Measurements from ENCODE around the gene PRPF6.

Gene PRPF6

DNA sequence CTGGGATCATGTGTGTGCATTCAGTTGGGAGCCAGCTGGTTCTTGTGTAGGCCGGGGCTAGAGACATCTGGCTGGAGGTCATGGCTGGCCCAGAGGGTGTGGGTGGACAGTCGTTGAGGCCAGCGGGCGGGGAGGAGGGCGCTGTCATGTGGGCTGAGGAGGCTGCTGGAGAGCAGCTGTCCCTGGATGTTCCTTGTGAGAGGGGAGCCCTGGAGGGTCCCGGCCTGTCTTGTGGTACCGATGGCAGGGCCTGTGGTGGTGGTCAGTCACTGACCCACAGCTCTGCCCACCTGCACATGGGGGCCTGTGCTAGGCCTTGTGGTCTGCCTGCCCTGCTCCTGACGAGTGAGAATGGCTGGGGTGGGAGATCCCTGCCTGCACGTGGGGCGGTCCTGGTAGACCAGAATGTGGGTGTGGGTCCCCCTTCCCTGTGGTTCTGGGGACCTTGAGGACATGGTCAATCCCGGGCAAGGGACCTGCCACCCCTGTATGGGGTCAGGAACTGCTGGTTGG, 53.1 kb downstream of the PRPF6 start:
- in situ Hi-C loops (cut with MboI; ENCODE audit: low sequenced_read_pairs): no loop called here

DNA sequence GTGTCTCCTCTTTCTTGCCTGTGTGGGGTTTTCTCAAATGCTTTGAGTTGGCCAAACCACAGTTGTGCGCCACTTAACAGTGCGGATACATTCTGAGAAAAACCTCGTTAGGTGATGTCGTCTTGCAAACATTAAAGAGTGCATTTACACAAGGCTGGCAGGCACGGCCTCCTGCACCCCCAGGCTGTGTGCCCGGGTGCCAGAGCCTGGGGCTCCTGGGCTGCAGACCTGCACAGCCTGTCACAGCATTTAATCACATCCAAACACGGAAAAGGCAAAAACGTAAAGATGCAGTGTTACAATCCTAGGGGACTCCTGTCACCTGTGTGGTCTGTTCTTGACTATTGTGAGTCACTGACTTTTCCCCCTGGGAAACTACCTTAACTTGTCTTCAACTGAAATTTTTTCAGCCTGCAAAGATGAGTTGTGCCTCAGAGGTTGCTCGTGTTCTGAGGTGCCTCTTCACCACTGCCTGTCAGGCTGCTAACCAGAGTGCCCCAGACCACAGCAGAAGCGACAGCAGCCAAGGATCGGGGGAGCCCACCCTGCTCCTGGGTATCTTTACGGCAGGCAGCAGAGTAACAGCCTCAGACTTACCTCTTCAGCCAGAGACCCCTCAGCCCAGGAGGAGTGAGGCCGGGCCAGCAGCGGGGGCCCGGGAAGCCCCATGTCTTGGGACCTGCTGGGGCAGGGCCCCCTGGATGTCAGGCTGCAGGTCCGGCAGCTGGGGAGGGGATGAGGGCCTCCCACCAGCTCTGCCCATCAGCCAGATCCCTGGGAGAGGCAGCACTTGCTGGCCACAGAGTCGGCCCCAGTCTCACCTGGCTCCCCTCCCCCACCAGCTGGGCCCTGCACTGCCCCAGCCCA, 54.4 kb downstream of the PRPF6 start:
- in situ Hi-C loops (cut with MboI; ENCODE audit: low sequenced_read_pairs): no loop called here

DNA sequence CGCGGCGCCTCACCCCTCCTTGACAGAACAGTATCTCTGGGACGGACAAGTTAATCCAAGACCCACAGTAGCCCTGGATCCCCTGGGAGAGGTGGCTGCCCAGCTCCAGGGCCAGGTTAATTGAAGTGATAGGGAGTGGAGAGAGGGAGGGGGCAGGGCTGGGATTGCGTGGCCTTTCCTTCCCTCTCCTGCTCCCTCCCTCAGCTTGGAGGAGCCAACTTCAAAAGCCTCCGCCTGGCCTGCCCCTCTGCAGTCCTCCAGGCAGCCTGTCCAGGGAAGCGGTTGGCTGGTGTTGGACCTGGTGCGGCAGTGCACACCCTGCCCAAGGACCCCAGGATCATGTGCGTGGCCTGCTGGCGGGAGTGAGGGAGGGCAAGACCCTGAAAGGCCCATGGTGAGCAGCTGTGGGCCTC, 55.0 kb downstream of the PRPF6 start, which contains the start of gene C20orf204:
Gene C20orf204 (plus strand): TSS at position 250 of the 413 bp plus-strand sequence. CDS start 142 bp downstream, at position 392.
- in situ Hi-C loops (cut with MboI; ENCODE audit: low sequenced_read_pairs): no loop called here

DNA sequence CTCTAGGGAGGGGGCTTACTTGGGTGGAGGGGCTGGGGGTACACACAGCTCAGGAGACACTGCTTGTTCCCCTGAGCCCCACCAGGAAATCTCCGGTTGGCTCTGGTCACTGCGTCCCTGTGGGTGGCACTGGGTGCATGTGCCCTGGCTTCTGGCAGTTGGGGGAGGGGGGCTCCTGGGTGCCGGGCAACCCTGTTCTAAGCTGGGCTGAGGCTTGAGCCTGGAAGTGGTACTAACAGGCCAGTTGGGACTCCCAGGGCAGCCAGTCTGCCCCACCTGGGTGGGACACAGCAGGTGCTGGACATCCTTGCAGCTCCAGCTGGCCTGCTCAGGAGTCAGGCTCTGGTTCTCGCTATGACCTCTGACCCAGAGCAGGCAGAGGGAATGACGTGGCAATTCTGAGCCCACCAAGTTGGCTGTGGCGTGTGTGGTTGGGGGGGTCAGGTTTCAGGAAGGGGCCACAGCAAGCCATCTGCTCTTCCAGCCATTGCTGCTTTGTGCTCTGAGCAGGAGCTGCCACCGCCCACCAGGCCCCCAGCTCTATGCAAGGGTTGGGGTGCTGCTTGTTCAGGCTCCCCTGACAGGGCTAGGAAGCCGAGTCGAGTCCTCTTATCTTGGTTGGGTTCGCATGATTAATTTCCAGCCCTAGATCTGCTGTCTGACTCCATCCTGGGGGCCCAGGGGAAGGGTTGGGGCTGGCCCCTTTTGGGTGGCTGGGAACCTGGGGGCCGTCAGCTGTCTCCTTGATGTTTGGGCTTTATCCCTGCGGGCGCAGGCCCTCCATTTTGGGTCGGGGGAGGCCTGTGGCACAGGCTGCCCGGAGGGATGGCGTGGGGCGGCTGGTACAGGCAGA, 55.6 kb downstream of the PRPF6 start:
- in situ Hi-C loops (cut with MboI; ENCODE audit: low sequenced_read_pairs): no loop called here

DNA sequence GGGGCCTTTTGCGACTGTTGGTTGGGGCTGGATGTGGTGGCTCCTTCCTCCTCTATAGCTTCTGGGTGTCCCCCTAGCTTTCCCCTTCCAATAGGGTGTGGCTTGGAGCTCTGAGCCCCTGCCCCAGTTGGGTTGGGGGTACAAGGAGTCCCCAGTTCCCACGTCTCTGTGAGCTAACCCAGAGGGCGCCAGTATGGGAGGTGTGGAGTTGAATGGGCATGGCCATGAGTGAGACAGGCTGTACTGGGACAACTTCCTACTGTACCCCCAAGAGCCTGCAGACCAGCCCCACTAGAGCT, 56.2 kb downstream of the PRPF6 start:
- in situ Hi-C loops (cut with MboI; ENCODE audit: low sequenced_read_pairs): no loop called here

DNA sequence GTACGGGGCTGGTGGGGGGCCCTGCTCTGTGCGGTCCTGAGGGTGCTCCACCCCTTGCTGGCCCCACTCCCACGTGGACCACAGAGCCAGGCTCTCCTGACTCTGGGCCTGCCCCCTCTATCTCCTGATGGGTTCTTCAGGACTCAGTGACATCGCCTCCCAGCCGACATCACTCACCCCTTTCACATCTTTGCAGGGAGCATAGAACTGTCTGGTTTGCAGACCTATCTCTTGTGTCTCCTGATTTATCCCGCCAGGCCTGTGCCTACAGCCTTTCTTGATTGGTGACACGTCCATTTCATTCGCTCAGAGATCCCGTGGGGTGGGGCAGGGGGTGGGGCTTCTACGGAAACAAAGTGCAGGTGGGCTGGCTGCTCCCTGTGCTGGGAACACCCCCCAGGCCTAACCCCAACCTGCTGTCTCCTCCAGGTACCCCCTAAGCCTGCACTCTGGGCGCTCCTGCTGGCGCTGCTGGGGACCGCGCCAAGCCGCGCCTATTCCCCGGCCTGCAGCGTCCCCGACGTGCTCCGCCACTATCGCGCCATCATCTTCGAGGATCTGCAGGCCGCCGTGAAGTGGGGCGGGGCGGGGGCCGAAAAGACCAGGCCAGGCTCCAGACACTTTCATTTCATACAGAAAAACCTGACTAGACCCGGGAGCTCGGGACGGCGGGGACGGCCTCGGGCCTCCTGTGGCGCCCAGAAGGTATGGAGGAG, 56.7 kb downstream of the PRPF6 start:
- in situ Hi-C loops (cut with MboI; ENCODE audit: low sequenced_read_pairs): no loop called here

DNA sequence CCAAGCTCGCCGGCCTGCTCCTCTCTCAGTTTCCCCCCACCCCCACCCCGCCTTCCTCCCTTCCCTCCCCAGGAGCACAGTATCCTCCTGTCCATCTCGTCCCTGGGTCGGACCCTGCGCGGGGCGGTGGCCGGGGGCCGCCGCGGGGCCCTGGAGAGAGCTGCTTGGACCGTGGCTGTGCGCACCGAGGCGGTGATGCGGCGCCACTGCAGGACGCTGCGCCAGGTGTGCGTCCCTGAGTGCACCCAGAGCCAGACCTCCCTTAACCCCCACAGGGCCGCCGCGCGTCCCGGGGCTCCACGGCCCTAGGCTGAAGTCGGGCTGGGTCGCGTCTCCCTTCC, 57.3 kb downstream of the PRPF6 start:
- in situ Hi-C loops (cut with MboI; ENCODE audit: low sequenced_read_pairs): no loop called here

DNA sequence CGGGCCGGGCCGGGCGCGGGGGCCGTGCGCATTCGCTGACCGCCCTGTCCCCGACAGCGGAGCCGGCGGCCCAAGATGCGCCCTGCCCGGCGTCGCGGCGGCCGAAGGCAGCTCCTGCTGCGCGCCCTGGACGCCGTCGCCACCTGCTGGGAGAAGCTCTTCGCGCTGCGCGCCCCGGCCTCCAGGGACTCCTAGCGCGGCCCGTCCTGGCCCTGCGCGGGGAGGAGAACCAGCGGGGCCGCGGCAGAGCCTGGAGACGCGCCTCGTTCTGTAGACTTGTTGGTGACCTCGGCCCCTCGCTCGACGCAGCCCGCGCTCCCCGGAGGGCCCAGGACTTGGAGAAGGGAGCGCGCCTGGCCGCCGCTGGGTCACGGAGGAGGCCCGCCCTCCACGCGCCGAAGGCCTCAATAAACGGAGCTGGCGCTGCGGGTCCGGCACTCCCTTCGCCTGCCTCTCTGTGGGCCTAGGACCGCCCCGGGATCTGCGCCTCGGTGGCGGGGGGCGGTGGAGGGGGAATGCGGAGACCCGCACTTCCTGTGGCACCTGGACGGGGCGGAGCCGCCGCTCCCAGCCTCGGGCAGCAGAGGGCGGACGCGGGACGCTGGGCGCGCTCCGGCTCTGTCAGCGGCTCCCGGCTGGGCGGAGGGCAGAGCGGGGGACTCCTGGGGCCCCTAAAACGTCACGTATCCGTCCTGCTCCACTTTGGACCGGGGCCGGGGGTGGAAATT, 57.8 kb downstream of the PRPF6 start:
- in situ Hi-C loops (cut with MboI; ENCODE audit: low sequenced_read_pairs): no loop called here

DNA sequence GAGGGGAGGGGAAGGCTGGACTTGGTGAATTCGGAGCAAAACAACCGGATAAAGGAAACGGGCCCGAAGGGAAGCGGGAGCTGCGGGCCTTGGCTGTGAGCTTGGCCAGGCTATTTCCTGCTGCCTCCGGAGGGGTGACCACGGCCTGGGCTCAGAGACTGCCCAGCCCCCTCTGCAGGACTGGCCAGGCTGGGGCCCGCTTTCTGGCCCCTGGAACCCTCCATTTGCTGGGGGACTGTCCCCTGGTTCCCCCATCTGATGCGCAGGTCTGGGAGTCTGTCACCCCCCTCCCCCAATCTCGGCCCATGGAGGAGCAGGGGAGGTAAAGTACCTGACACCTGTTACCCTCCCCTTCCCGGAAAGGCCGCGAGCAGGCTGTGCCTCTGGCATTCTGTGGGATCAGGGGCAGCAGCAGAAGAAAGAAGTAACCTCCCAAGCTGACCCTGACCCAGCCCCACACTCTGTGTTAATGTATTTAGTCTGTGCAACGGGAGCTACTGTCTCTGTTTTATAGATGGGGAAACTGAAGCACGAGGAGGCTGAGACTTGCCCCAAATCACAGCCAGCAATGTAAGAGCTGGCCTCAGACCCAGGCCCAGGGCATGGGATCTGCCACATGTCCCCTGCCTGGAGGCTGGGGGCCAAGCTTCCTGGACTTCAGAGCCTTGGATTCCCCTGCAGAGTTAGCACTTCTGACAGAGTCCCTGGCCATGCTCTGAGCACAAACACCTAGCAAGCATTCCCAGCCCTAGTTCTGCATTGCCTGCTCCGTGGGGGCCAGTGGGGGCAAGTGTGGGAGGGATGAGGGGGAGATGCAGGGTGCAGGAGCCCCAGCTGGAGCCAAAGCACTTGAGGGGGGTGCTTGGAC, 58.6 kb downstream of the PRPF6 start:
- in situ Hi-C loops (cut with MboI; ENCODE audit: low sequenced_read_pairs): no loop called here

DNA sequence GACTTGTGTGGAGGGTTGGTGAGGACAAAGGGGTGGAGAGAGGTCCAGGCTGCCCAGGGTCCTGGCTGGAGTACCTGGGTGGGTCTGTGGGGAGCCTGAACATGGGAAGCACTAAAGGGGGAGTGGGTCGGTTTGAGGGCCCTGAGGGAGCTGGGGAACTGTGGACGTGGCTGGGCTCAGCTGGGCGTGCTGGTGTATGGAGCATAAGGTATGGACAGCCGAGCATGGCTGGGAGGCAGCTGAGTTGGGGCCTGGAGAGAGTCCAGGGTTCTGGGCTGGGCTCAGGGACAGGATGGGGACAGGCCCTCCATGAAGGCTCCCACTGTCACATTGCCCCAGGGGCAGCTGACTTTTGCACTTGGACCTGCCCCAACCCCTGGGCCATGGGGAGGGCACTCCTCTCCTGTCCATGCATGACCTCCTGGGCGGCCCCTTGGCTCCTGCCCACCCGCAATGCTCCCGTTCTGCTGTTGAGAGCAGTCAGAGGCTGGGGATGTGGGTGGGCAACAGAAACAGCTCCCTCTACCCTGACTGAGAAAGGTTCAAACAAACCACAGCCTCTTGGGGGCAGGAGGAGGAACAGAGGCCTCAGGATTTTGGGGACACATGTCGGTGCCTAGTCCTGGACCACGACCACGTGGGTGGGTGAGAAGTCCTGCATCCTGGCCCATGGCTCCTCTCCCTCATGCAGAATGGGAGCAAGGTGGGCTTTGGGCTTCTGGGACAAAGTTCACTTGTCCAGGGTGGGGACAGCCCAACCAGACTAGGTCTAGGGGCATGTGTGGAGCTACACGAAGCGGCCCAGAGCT, 59.5 kb downstream of the PRPF6 start:
- in situ Hi-C loops (cut with MboI; ENCODE audit: low sequenced_read_pairs): no loop called here

DNA sequence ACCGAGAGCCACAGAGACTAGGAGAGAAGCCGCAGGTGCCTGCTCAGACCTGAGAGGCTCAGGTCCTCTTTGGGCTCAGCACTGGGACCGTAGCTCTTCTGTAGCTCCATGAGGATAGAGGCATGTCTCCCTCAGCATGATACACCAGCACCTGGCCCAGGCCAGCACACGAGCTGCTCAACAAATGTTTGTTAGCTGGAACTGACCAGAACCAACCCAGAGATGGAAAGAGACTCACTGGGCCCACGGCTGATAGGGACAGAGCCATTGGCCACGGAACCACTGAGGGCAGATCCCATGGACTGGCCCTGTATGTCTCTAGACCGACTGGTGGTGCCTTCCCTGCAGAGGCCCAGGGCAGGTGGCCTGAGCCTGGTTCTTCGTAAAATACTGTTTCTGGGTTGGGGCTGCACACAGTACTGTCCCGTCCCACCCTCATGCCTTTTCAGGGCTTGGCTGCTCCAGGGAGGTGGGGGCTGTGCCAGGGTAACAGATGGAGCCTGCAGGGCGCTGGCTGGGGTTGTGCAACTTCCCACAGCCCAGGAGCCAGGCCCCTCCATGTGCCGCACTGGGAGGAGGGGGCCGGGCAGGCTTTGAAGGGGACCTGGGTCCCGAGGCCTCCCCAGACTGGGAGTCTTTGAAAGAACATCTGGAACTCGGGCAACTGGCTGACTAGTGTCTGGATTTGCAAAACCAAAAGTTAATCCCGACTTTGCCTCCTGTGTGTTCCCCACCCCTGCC, 60.3 kb downstream of the PRPF6 start:
- in situ Hi-C loops (cut with MboI; ENCODE audit: low sequenced_read_pairs): no loop called here

DNA sequence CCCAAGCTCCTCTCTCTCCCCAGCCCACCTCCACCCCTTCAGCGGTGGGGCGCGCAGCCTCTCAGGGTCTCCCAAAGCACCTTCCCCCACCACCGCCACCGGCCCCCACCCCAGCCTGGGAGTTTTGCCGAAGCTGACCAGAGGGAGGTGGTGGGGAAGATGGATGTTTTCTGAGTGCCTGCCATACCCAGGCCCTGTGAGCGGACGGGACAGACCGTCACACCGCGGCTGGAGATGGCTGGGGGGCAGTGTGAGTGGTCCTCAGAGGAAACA, 60.8 kb downstream of the PRPF6 start:
- in situ Hi-C loops (cut with MboI; ENCODE audit: low sequenced_read_pairs): no loop called here

DNA sequence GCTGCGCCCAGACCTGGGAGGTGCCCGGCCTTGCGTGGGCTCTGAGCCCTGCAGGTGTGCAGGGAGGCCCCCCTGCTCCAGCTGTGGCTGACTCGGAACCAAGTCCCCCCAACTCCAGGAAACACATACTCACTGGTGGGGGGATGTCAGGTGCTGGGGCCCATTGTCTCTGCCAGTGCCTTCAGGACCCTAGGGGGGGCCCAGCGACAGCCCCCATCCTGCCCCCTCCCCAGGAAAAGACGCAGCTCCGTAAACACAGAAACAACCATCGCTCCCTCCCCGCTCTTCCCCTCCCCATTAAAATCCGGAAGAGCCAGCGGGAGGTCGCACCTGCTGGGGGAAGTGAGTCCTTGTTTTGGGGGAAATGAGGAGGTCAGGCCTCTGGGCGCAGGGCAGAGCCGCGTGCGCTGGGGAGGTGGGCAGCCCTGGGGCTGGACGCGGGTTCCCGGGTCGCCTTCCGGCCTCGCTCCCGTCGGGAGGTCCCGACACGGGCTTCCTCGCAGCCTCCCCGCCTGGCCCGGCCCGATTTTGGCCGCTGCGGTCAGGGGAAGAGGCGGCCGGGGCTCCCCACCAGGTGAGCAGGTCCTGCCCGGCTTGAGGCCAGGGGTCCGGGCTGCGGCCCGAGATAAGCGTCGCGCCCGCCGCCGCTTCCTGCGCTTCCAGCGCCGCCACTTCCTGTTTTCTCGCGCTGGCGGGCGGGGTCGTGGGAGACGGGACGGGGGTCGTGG, 61.3 kb downstream of the PRPF6 start:
- in situ Hi-C loops (cut with MboI; ENCODE audit: low sequenced_read_pairs): no loop called here

DNA sequence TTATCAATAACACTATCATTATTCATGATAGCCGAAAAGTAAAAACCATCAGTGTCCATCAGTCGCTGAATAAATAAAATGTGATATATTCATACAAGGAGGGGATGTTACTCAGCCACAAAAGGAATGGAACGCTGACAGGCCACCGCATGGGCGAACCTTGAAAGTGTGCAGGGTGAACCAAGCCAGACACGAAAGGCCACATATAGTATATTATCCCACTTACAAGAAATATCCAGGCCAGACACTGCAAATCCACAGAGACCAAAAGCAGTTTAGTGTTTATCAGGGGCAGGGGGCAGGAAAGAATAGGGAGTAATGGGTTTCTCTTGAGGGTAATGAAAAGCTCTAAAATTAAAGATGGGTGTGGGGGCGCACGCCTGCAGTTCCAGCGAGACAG, 62.8 kb downstream of the PRPF6 start:
- in situ Hi-C loops (cut with MboI; ENCODE audit: low sequenced_read_pairs): no loop called here

DNA sequence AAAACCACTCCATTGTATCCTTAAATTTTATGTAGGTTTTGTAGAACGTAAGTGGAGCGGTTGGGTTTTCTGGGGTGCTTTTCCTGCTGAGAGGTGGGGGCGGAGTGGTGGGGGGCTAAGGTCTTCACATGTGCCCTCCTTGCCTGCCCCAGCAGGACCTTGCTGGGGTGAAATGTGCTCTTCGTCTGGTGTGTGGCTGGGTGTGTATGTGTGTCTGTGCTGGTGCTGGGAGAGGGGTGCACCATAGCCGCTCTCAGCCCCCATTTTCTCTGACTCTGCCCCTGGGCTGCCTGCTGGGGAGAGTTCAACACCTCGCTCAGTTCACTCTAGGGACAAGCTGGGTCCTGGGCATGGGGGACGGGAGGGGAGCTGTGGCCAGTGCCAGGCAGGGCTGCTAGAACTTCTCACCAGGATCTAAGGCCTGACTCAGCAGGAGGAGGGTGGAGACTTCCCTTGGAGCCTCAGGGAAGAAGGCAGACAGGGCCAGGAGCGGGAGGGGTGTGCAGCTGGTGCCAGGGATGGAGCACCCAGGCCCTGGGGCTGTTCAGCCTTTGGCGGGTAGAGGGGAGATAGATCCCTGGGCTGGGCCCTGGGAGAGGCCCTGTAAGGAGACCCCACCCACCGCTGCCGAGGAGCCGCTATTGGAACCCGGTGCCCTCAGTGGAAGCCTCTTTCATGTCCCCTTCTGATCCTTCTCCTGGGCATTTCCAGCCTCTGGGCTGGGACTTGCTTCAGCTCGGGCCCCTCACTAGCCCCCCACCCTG, 63.7 kb downstream of the PRPF6 start:
- in situ Hi-C loops (cut with MboI; ENCODE audit: low sequenced_read_pairs): no loop called here

DNA sequence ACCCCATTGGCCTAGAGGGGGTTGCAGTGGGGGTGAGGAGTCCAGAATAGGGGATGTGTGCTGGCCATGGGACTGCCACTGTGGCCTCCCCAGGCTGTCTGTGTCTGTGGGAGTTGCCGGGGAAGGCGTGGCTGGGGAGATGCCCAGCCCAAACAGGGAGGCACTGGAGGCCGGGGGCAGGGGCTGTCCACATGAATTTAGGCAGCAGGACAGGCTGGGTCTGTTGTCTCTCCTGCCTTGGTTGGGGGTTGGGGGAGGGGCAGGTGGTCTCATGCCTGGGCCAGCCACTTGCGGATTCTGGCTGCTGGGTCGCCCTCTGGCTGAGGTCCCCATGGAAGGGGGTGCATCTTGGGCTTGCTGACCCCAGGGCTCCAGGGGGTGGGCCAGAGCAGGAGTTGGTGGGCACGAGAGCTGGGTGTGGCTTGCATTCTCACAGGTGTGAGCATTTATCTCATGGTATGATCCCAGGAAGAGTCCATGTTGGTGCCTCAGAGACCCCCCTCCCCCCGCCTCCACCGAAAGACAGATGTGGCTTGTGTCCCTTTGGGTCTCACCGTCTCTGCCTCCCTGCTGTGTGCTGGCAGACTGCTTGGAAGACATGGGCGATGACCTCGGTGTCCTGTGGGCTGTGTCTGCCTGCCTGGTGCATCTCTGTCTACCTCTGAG, 64.5 kb downstream of the PRPF6 start:
- in situ Hi-C loops (cut with MboI; ENCODE audit: low sequenced_read_pairs): no loop called here

DNA sequence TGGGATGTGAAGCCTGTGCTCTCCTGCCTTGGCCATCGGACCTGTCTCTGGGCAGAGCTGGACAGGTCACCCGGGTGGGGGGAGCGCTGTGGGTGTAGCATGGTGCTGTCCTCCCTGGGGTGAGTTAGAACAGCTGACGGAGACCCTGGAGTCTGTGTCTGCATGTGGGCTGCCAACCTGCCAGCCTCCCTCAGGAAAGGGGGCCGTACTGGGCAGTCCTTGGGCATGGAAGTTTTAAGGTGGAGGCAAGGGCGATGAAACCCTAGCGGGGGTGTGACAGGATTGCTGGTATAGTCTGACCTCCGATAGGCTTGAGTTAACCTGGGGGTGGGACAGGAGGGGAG, 66.1 kb downstream of the PRPF6 start:
- in situ Hi-C loops (cut with MboI; ENCODE audit: low sequenced_read_pairs): no loop called here

Measured in HL-60/S4 (cell line).